Stimulated activated effector memory CD8-positive, alpha-beta T cell treated with anti-CD3 and anti-CD28 coated beads, Interleukin-12 subunit alpha, Interleukin-12 subunit beta, amount 100 ng/mL, for 72 hours (primary cell): ENCODE measurements around the gene RCOR1.
"Not testable (repeated sequence)": the region's sequence is repeated elsewhere in the genome, so short reads cannot be mapped to it uniquely, and the experiment has no call there.

Source experiments
- ATAC-seq: fragments of 150-1000 bp; cut with Tn5 transposase; 2 replicates; pipeline ENCODE4 v1.10.0; 2021
- DNase-seq, 2 donors: peaks; one replicate each; pipeline ENCODE4 v3.0.0; 2021 to 2022; ENCODE audit warnings: low spot score in 2 of 2
- H3K27ac Mint-ChIP-seq: one replicate; pipeline ENCODE4 v1.8.0; 2022; ENCODE audit warnings: mild to moderate bottlenecking, mixed read lengths
- H3K36me3 Mint-ChIP-seq: one replicate; pipeline ENCODE4 v1.8.0; 2022; ENCODE audit warnings: mild to moderate bottlenecking, mixed read lengths
- H3K4me1 Mint-ChIP-seq: one replicate; pipeline ENCODE4 v1.8.0; 2022; ENCODE audit warnings: mixed read lengths
- H3K4me3 Mint-ChIP-seq: one replicate; pipeline ENCODE4 v1.8.0; 2022; ENCODE audit warnings: mild to moderate bottlenecking, mixed read lengths
- H3K9me3 Mint-ChIP-seq: one replicate; pipeline ENCODE4 v1.8.0; 2022; ENCODE audit warnings: mixed read lengths

Gene RCOR1

DNA sequence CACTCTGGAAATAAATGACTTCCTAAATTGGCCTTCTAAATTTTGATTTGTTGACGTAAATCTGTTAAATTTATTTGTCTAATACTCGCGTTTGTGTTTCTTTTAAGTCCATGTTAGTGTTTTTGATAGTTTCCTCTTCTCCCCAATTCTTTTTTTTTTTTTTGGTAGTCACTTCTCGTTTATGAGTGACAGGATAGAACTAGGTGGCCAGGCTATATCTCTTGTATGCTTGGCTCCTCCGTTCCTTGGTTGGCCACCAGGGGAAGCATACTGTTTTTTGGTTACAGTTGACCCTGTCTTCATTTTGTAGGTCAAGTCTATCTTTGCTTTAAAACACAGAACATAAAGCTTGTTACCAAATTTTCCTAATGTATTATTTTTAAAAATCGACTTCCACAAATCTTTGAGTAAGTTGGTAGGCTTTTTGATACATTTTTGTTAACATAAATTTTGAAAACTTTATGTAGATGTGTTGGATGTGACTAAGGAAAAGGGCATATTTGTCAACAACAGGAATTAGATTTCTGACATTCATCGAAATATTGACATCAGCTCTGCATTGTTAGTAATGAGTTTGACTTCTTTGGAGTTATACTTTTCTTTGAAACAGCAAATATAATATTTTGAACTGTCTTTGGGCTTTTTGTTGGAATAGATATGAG is 2.2 kb downstream of the RCOR1 start:
- H3K9me3 Mint-ChIP-seq: no peaks in the 10 kb centered on the region
- DNase-seq (peak; percentile 37 to 74), ATAC-seq (peak; percentile 43)
- H3K27ac Mint-ChIP-seq: peak overlapping the region; percentile 12
- peak overlapping the region; percentile 86 for H3K4me3 Mint-ChIP-seq
- peaks cover 27% of the 10 kb centered on the region for H3K36me3 Mint-ChIP-seq
- peaks cover 28% of the 10 kb centered on the region for H3K4me1 Mint-ChIP-seq

DNA sequence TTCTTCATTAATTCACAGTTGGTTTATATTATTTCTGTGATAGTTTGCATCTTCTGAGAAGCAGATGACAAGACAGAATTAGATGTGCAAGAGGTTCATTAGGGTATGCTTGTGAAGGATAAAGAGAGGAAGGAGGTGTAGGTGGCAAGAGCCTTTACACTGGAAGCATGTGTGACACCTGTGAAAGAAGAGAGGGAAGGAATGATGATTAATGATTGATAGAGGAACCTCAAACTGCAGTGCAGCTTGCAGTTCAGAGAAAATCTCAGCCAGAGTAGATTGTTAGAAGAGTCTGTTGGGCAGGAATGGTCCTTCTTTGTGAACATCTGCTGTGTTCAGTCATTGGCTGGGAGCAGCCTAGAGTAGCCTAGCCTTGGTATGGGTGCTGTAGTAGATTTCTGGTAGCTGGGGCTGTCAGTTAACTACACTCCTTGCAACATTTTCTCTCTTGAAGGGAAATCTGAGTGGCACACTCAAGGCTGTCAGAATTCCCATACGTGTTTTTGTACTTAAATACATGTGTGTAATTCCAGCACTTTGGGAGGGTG is 9.0 kb downstream of the RCOR1 start:
- ATAC-seq (no peak), DNase-seq (no peak)
- H3K9me3 Mint-ChIP-seq: no peaks in the 10 kb centered on the region
- no peak overlapping the region for H3K27ac Mint-ChIP-seq
- H3K36me3 Mint-ChIP-seq: peaks cover 29% of the 10 kb centered on the region
- no peak overlapping the region for H3K4me3 Mint-ChIP-seq
- H3K4me1 Mint-ChIP-seq: peaks cover 42% of the 10 kb centered on the region

DNA sequence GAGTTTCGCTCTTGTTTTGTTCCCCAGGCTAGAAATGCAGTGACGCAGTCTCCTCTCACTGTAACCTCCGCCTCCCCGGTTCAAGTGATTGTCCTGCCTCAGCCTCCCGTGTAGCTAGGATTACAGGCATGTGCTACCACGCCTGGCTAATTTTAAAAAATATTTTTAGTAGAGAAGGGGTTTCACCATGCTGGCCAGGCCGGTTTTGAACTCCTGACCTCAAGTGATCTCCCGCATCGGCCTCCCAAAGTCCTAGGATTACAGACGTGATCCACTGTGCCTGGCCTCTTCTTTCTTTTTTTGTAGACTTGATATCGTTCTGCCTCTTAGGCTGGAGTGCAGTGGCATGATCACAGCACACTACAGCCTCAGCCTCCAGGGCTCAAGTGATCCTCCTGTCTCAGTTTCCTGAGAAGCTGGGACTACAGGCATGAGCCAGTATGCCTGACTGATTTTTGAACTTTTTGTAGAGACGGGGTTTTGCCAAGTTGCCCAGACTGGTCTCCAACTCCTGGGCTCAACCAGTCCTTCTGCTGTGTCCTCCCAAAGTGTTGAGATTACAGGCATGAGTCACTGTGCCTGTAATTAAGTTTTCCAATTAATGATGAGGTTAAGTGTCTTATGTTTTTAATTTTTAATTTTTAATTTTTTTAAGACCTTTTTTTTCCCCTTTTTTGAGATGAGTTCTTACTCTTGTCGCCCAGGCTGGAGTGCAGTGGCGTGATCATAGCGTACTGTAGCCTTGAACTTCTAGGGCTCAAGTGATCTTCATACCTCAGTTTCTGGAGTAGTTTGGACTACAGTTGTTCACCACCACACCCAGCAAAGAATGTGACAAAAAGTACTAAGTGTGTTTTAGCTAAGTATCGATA is 10.2 kb downstream of the RCOR1 start:
- Mint-ChIP-seq H3K36me3 (peaks cover 17% of the 10 kb centered on the region), H3K27ac (no peak overlapping the region), H3K9me3 (no peaks in the 10 kb centered on the region), H3K4me1 (peaks cover 47% of the 10 kb centered on the region), H3K4me3 (no peak overlapping the region)
- ATAC-seq (no peak), DNase-seq (no peak)

DNA sequence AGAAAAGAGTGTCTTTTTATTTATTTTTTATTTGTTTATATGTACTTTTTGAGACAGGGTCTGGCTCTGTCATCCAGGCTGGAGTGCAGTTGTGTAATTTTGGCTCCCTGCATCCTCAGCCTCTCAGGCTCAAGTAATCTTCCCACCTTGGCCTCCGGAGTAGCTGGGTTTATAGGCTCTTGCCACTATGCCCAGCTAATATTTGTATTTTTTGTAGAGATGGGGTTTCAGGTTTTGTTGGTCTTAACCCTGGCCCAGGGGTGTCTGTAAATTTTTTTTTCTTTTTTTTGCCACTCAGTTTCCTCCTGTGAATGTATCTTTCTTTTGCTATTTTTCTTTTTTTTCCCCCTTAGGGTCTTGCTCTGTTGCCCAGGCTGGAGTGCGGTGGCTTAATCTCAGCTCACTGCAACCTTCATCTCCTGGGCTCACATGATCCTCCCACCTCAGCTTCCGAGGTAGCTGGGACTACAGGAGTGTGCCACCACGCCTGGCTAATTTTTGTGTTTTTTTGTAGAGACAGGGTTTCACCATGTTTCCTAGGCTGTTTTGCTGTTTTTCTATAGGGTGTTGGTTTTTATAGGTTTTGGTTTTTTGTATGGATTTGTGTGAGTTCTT is 11.0 kb downstream of the RCOR1 start:
- no peak for DNase-seq
- Mint-ChIP-seq H3K4me3 (no peak overlapping the region), H3K9me3 (no peaks in the 10 kb centered on the region), H3K4me1 (peaks cover 54% of the 10 kb centered on the region), H3K36me3 (peaks cover 19% of the 10 kb centered on the region), H3K27ac (peak overlapping the region; percentile 49)
- no peak for ATAC-seq

DNA sequence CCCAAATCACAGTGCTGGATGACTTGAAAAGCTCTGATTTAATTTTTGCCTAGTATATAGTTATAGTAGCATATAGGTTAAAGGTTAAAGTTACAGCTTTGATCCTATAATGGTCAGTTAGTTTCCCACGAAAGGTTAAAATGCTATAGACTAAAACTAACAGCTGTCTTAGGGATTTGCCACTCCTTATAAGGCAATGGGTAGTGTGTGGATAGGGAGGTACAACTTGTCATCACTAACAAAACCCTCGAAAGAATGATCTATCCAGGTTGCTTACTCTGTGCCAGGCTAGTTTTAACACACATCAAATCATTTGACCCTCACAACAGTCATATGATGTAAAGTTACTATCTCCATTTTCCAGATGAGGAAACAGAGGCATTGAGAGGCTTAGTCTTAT is 11.7 kb downstream of the RCOR1 start:
- peaks cover 51% of the 10 kb centered on the region for H3K4me1 Mint-ChIP-seq
- ATAC-seq (no peak), DNase-seq (no peak)
- no peak overlapping the region for H3K4me3 Mint-ChIP-seq
- H3K36me3 Mint-ChIP-seq: peaks cover 22% of the 10 kb centered on the region
- H3K27ac Mint-ChIP-seq: no peak overlapping the region
- no peaks in the 10 kb centered on the region for H3K9me3 Mint-ChIP-seq

DNA sequence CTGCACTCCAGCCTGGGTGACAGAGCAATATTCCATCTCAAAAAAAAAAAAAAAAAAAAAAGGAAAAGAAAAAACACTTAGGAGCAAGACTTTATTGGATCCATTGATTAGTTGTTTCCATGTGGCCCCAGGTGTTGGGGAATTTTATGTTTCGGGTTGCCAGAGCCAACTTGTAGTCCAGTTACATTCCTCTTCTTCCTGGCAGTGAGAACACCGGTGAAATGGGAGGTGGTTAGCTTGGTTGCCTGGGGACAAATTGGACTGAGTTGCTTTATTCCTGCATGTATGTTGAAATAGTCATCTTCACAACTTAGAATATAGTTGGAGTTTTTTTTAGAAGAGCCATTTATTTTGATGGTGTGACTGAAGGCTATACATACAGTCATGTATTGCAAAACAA is 12.6 kb downstream of the RCOR1 start:
- ATAC-seq (no peak), DNase-seq (no peak)
- H3K4me1 Mint-ChIP-seq: peaks cover 48% of the 10 kb centered on the region
- no peak overlapping the region for H3K4me3 Mint-ChIP-seq
- no peak overlapping the region for H3K27ac Mint-ChIP-seq
- no peaks in the 10 kb centered on the region for H3K9me3 Mint-ChIP-seq
- peaks cover 20% of the 10 kb centered on the region for H3K36me3 Mint-ChIP-seq

DNA sequence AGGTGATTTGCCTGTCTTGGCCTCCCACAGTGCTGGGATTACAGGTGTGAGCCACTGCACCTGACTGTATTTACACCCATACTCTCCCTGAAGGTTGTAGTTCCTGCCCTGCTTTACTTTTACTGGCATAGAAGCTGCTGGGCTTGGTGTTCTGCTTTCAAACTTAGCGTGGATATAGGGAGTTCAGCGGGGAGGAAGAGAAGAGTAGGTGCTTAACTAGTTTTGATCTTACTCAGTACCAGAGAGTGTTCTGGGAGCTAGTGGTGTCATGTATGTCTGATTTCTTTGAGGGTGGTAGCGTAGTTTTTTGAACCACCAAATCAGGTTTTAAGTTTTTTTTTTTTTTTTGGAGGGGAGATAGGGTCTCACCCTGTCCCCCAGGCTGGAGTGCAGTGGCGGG is 13.8 kb downstream of the RCOR1 start:
- no peak overlapping the region for H3K27ac Mint-ChIP-seq
- H3K36me3 Mint-ChIP-seq: peaks cover 16% of the 10 kb centered on the region
- ATAC-seq: peak; percentile 85
- no peaks in the 10 kb centered on the region for H3K9me3 Mint-ChIP-seq
- no peak overlapping the region for H3K4me3 Mint-ChIP-seq
- no peak for DNase-seq
- peaks cover 52% of the 10 kb centered on the region for H3K4me1 Mint-ChIP-seq

DNA sequence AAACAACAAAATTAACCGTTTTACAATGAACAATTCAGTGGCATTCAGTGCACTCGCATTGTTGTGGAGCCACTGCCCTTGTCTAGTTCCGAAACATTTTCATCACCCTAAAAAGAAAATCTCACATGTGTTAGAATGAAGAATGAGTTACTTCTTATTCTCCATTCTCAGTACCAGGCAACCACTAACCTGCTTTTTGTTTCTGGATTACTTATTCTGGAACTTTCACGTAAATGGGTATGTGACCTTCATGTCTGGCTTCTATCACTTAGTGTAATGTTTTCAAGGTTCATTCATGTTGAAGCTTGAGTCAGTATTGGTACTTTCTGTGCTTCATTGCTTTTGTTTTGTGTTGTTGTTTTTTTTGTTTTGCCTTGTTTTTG is 15.6 kb downstream of the RCOR1 start:
- peaks cover 48% of the 10 kb centered on the region for H3K4me1 Mint-ChIP-seq
- H3K9me3 Mint-ChIP-seq: no peaks in the 10 kb centered on the region
- H3K27ac Mint-ChIP-seq: no peak overlapping the region
- no peak overlapping the region for H3K4me3 Mint-ChIP-seq
- H3K36me3 Mint-ChIP-seq: peaks cover 10% of the 10 kb centered on the region
- no peak for DNase-seq
- peak; percentile 86 for ATAC-seq

DNA sequence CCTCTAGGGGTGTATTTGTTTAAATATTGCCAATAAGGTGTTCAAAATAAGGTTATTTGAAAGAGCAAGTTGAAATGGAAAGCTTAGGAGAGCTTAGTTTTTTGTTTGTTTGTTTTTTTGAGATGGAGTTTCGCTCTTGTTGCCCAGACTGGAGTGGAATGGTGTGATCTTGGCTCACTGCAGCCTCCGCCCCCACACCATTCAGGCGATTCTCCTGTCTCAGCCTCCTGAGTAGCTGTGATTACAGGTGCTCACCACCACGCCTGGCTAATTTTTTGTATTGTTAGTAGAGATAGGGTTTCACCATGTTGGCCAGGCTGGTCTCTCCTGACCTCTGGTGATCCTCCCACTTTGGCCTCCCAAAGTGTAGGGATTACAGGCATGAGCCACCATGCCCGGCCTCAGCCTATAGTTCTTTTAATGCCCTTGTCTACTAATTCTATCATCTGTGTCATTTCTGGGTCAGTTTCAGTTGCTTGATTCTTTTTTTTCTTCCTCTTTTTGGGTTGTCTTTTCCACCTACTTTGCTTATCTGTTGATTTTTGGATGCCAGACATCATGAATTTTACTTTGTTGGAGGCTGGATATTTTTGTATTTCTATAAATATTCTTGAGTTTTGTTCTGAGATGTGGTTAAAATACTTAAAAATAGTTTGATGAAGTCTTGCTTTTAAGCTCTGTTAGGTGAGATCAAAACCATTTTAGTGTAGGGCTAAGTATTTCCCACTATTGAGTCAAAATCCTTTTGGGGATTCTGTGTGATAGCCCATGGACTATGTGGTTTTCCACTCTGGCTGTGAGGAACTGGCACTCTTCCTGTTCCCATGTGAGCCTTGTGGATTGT is 18.7 kb downstream of the RCOR1 start:
- H3K9me3 Mint-ChIP-seq: no peaks in the 10 kb centered on the region
- no peak overlapping the region for H3K27ac Mint-ChIP-seq
- H3K4me3 Mint-ChIP-seq: no peak overlapping the region
- peaks cover 5% of the 10 kb centered on the region for H3K36me3 Mint-ChIP-seq
- ATAC-seq (no peak), DNase-seq (no peak)
- peaks cover 30% of the 10 kb centered on the region for H3K4me1 Mint-ChIP-seq

DNA sequence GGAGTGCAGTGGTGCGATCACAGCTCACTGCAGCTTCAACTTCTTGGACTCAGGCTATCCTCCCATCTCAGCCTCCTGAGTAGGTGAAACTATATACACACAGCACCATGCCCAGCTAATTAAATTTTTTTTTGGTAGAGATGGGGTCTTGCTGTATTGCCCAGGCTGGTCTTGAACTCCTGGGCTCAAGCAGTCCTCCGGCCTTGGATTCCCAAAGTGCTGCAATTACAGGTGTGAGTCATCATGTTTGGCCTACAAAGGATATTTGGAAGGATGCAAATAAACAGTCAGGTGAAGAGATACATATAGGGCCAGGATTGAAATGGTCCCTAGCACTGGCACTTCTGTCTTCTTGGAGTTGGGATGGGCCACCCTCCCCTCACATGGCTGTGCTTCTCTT is 23.9 kb downstream of the RCOR1 start:
- peaks cover 35% of the 10 kb centered on the region for H3K4me1 Mint-ChIP-seq

DNA sequence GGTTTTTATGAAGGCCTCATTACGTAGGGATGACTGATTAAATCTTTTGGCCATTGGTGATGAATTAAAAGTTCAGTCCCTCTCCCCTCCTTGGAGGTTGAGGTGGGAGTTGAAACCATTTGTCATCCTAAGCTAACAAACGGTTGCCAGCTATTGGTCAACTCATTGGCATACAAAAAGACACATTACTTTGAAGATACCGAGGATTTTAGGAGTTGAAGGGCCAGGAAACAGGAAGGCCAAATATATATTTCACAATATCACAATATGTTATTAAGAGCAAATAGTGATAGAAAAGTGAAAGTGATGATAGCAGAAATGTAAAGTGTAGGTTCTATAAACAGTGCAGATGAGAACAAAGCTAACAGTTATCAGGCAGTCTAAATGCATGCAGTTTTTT is 24.4 kb downstream of the RCOR1 start:
- Mint-ChIP-seq H3K4me1 (peaks cover 33% of the 10 kb centered on the region), H3K9me3 (no peaks in the 10 kb centered on the region), H3K27ac (no peak overlapping the region), H3K36me3 (no peaks in the 10 kb centered on the region), H3K4me3 (no peak overlapping the region)
- no peak for DNase-seq
- ATAC-seq: no peak

More for the DNA sequence above, 23.9 kb downstream of the RCOR1 start:
- Mint-ChIP-seq H3K36me3 (no peaks in the 10 kb centered on the region), H3K27ac (no peak overlapping the region), H3K4me3 (no peak overlapping the region), H3K9me3 (no peaks in the 10 kb centered on the region)
- ATAC-seq (no peak), DNase-seq (no peak)

DNA sequence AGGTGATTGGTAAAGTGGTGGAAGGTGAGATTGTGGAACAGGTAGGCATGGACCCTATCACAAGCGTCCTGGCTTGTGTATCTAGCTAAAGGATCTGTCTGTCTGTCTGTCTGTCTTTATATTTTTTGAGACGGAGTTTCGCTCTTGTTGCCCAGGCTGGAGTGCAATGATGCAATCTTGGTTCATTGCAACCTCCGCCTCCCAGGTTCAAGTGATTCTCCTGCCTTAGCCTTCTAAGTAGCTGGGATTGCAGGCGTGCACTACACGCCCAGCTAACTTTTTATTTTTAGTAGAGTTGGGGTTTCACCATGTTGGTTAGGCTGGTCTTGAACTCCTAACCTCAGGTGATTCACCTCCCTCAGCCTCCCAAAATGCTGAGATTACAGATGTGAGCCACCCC is 26.6 kb downstream of the RCOR1 start:
- peaks cover 40% of the 10 kb centered on the region for H3K4me1 Mint-ChIP-seq
- H3K36me3 Mint-ChIP-seq, H3K27ac Mint-ChIP-seq, ATAC-seq, H3K4me3 Mint-ChIP-seq, H3K9me3 Mint-ChIP-seq, DNase-seq: not testable (repeated sequence)

DNA sequence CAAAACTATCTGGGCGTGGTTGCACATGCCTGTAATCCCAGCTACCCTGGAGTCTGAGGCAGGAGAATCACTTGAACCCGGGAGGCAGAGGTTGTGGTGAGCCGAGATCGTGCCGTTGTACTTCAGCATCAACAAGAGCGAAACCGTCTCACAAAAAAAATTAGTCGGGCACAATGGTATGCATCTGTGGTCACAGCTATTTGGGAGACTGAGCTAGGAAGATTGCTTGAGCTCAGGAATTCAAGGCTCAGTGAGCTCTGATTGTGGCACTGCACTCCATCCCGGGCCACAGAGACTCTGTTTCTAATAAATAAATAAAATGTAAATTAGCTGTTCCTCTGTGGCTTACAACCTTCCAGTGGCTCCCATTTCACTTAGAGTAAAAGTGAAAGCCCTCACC is 28.0 kb downstream of the RCOR1 start:
- H3K27ac Mint-ChIP-seq: no peak overlapping the region
- ATAC-seq (no peak), DNase-seq (no peak)
- H3K9me3 Mint-ChIP-seq: no peaks in the 10 kb centered on the region
- peaks cover 40% of the 10 kb centered on the region for H3K4me1 Mint-ChIP-seq
- H3K4me3 Mint-ChIP-seq: no peak overlapping the region
- no peaks in the 10 kb centered on the region for H3K36me3 Mint-ChIP-seq

DNA sequence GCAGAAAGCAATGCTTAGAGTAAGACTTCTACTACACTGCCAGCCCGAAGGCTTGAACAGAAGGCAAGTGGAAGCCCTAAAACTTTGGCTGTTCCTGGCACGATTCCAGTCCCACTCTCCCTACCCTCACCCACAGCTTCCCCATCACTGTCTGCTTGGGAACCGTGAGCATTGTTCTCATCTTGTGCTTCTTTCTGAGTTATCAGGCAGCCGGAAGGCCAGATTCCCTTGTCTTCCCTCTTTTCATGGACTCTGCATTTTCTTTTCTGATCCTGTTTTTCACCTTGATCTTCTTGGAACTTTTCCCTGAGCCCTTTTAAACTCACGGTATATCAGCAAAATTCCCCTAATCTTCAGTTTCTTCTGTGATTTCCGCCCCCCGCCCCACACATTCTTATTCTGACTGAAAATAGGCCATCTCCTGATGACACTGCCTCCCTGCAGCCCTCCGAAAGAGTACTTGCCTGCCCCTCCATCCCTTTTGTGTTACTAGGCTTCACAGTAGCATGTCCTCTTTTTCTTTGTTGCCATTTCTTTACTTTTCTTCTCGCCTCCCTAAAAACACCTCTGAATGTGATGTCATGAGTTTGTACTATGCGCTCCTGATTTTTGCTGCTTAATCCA is 29.9 kb downstream of the RCOR1 start:
- ATAC-seq (peak; percentile 69), DNase-seq (no peak)
- Mint-ChIP-seq H3K36me3 (no peaks in the 10 kb centered on the region), H3K9me3 (no peaks in the 10 kb centered on the region), H3K4me1 (peaks cover 44% of the 10 kb centered on the region), H3K4me3 (peak overlapping the region; percentile 14), H3K27ac (peak overlapping the region; percentile 43)
